ENCODE measurements around the gene FBXO10. TPM values are rescaled to one million over a fixed set of nuclear protein-coding genes. Genes with fewer than 3 reads are reported as not detected.

FBXO10 gene
- total RNA-seq, 1 donor, result 28.6 TPM

- peaks cover 34% of the 10 kb centered on the region for H3K79me2 ChIP-seq (ENCODE audit: insufficient read depth, low read length)
- peaks cover 15% of the 10 kb centered on the region for H4K20me1 ChIP-seq (ENCODE audit: insufficient read depth, low read length)
- peak overlapping the region; percentile 60 for H2AFZ ChIP-seq (ENCODE audit: low read length)
- no peak for DNase-seq (ENCODE audit: insufficient read length, low spot score, missing footprints)
- H3K36me3 ChIP-seq (ENCODE audit: insufficient read depth, low read length), result peaks cover 4% of the 10 kb centered on the region
- peaks cover 5% of the 10 kb centered on the region for H3K27me3 ChIP-seq (ENCODE audit: insufficient read depth, low read length)
- no peak for TF ChIP-seq CTCF (IDR thresholded peaks at IDR 0.05; ENCODE audit: extremely low read depth, low read depth, low read length)
- no peak overlapping the region for H3K27ac ChIP-seq (ENCODE audit: low read depth, low read length)
- no peak overlapping the region for H3K4me3 ChIP-seq (ENCODE audit: insufficient read depth, low read length)
- H3K4me1 ChIP-seq (ENCODE audit: insufficient read depth, low read length), result peaks cover 13% of the 10 kb centered on the region
- H3K4me2 ChIP-seq (ENCODE audit: insufficient read depth, low read length), result no peak overlapping the region
- no peaks in the 10 kb centered on the region for H3K9me3 ChIP-seq (ENCODE audit: low read depth, low read length)
Measured at GRCh38 chr9:37593883-37594448, 17.8 kb upstream of the FBXO10 start.

GRCh38 chr9:37592108-37592951 is 16.1 kb upstream of the FBXO10 start, which contains the start of gene TOMM5:
Gene TOMM5 (minus strand): TSS chr9:37592597. CDS start chr9:37592532, 65 bp downstream.
- Histone ChIP-seq H3K27me3 (ENCODE audit: insufficient read depth, low read length) (peaks cover 3% of the 10 kb centered on the region), H3K4me3 (ENCODE audit: insufficient read depth, low read length) (peak within 1 kb of the TSS; percentile 98), H3K4me1 (ENCODE audit: insufficient read depth, low read length) (peaks cover 13% of the 10 kb centered on the region), H3K36me3 (ENCODE audit: insufficient read depth, low read length) (peaks cover 20% of the 10 kb centered on the region), H3K27ac (ENCODE audit: low read depth, low read length) (peak within 1 kb of the TSS; percentile 90), H3K79me2 (ENCODE audit: insufficient read depth, low read length) (peaks cover 50% of the 10 kb centered on the region), H4K20me1 (ENCODE audit: insufficient read depth, low read length) (peaks cover 16% of the 10 kb centered on the region), H3K4me2 (ENCODE audit: insufficient read depth, low read length) (peak within 1 kb of the TSS; percentile 90), H3K9me3 (ENCODE audit: low read depth, low read length) (no peaks in the 10 kb centered on the region), H2AFZ (ENCODE audit: low read length) (peak within 1 kb of the TSS; percentile 98)
- no peak for TF ChIP-seq CTCF (IDR thresholded peaks at IDR 0.05; ENCODE audit: extremely low read depth, low read depth, low read length)
- DNase-seq (ENCODE audit: insufficient read length, low spot score, missing footprints), result peak; percentile 89

GRCh38 chr9:37587521-37587920 is 11.3 kb upstream of the FBXO10 start:
- no peaks in the 10 kb centered on the region for H3K27me3 ChIP-seq (ENCODE audit: insufficient read depth, low read length)
- DNase-seq (ENCODE audit: insufficient read length, low spot score, missing footprints), result no peak
- no peak overlapping the region for H3K27ac ChIP-seq (ENCODE audit: low read depth, low read length)
- peaks cover 25% of the 10 kb centered on the region for H4K20me1 ChIP-seq (ENCODE audit: insufficient read depth, low read length)
- H3K36me3 ChIP-seq (ENCODE audit: insufficient read depth, low read length), result peaks cover 61% of the 10 kb centered on the region
- no peak overlapping the region for H2AFZ ChIP-seq (ENCODE audit: low read length)
- H3K4me3 ChIP-seq (ENCODE audit: insufficient read depth, low read length), result no peak overlapping the region
- TF ChIP-seq CTCF (IDR thresholded peaks at IDR 0.05; ENCODE audit: extremely low read depth, low read depth, low read length), result no peak
- H3K79me2 ChIP-seq (ENCODE audit: insufficient read depth, low read length), result peaks cover 75% of the 10 kb centered on the region
- H3K4me1 ChIP-seq (ENCODE audit: insufficient read depth, low read length), result peaks cover 13% of the 10 kb centered on the region
- no peaks in the 10 kb centered on the region for H3K9me3 ChIP-seq (ENCODE audit: low read depth, low read length)
- H3K4me2 ChIP-seq (ENCODE audit: insufficient read depth, low read length), result no peak overlapping the region

GRCh38 chr9:37583522-37584121 is 7.4 kb upstream of the FBXO10 start:
- Histone ChIP-seq H4K20me1 (ENCODE audit: insufficient read depth, low read length) (peaks cover 8% of the 10 kb centered on the region), H3K79me2 (ENCODE audit: insufficient read depth, low read length) (peaks cover 47% of the 10 kb centered on the region), H3K9me3 (ENCODE audit: low read depth, low read length) (no peaks in the 10 kb centered on the region), H3K4me1 (ENCODE audit: insufficient read depth, low read length) (no peaks in the 10 kb centered on the region), H3K4me3 (ENCODE audit: insufficient read depth, low read length) (no peak overlapping the region), H3K27me3 (ENCODE audit: insufficient read depth, low read length) (no peaks in the 10 kb centered on the region), H2AFZ (ENCODE audit: low read length) (no peak overlapping the region), H3K27ac (ENCODE audit: low read depth, low read length) (no peak overlapping the region), H3K4me2 (ENCODE audit: insufficient read depth, low read length) (no peak overlapping the region), H3K36me3 (ENCODE audit: insufficient read depth, low read length) (peaks cover 73% of the 10 kb centered on the region)
- no peak for DNase-seq (ENCODE audit: insufficient read length, low spot score, missing footprints)
- TF ChIP-seq CTCF (IDR thresholded peaks at IDR 0.05; ENCODE audit: extremely low read depth, low read depth, low read length), result no peak
